Testis (tissue), 2 donors: ENCODE measurements around the gene ACTG2.

Experiments used
- CTCF ChIP-seq, 3 experiments: fragments of 450-650 bp in 2 of 3; fragments of 200-600 bp in 1 of 3; sonication (generic) in 1 of 3; IDR thresholded peaks; one replicate each; pipeline ENCODE4 v1.5.1; 2016 to 2019; ENCODE audit warnings: antibody characterized with exemption in 3 of 3, mild to moderate bottlenecking in 2 of 3, moderate library complexity in 1 of 3
- POLR2A ChIP-seq: fragments of 450-650 bp; IDR thresholded peaks from one replicate; pipeline ENCODE4 v1.6.1; 2017; ENCODE audit warnings: antibody characterized with exemption, mild to moderate bottlenecking, moderate library complexity

DNA sequence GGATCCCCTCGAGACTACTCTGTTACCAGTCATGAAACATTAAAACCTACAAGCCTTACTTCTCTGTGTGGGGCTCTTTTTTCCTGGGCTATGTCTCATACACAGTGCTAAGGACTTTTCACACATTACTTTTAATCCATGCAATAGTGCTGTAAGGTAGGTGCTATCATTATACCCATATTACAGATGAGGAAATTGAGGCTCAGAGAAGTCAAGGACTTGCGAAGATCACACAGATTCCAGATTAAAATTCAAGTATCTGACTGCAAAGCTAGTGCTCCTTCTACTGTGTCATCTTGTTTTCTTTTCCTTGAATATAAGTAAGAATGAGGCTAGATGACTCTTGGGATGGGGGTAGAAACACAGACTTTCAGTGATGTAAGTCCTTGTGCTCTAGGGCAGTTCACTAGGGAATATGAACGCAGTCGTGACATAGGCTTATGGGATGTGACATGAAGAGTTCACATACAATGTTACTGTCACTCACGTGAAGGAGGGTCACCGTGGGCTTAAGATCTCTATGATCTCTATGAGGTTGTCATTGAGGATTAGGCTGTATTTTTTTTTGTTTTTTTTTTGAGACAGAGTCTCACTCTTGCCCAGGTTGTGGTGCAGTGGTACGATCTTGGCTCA, 26.9 kb downstream of the ACTG2 start:
- no peak for TF ChIP-seq POLR2A
- TF ChIP-seq CTCF (IDR thresholded peaks at IDR 0.05), result no peak
